Common myeloid progenitor, CD34-positive (primary cell): ENCODE results near the gene SLC1A2.
A peak's percentile ranks its signal among the peaks of the same experiment; 100 is the strongest.

Experiments
- CTCF ChIA-PET: fragments of 350-600 bp; sonication (Branson Sonifier 250); formaldehyde crosslinking; loops from one replicate; lab custom pipeline; 2021; ENCODE audit warnings: antibody characterized with exemption; lab: Charles Lee
- POLR2A ChIA-PET: fragments of 350-600 bp; sonication (Branson Sonifier 250); formaldehyde crosslinking; loops from one replicate; lab custom pipeline; 2021; ENCODE audit warnings: antibody characterized with exemption; lab: Charles Lee
- DNase-seq, 3 donors: peaks; one replicate each; pipeline versions ENCODE4 v3.0.0 to v3.0.0-alpha.2; 2013
- H3K27ac ChIP-seq, 2 experiments: 1 replicate in 1 of 2; 2 replicates in 1 of 2; pipeline ENCODE4 v1.7.0; 2013; ENCODE audit warnings: inconsistent platforms in 2 of 2, low read length in 2 of 2, mild to moderate bottlenecking in 2 of 2, low read depth in 1 of 2, moderate library complexity in 1 of 2; ENCODE audit not compliant: severe bottlenecking in 2 of 2, insufficient read depth in 1 of 2, poor library complexity in 1 of 2
- H3K27me3 ChIP-seq, 5 experiments: replicated peaks in 2 of 5; 1 replicate in 3 of 5; 2 replicates in 2 of 5; pipeline versions ENCODE4 v1.6.1 to v1.7.0; 2013; ENCODE audit warnings: low read length in 4 of 5, mild to moderate bottlenecking in 2 of 5, moderate library complexity in 2 of 5, inconsistent platforms in 1 of 5; ENCODE audit not compliant: insufficient read depth in 5 of 5, control insufficient read depth in 4 of 5
- H3K36me3 ChIP-seq, 4 experiments: 1 replicate in 2 of 4; 2 replicates in 2 of 4; pipeline versions ENCODE4 v1.6.1 to v1.7.0; 2013; ENCODE audit warnings: low read length in 3 of 4, control low read depth in 1 of 4, mild to moderate bottlenecking in 1 of 4; ENCODE audit not compliant: control insufficient read depth in 4 of 4, insufficient read depth in 4 of 4
- H3K4me1 ChIP-seq, 4 experiments: 1 replicate in 3 of 4; 2 replicates in 1 of 4; pipeline versions ENCODE4 v1.6.1 to v1.7.1; 2013; ENCODE audit warnings: low read length in 3 of 4, mild to moderate bottlenecking in 3 of 4, control low read depth in 1 of 4, inconsistent platforms in 1 of 4, moderate library complexity in 1 of 4; ENCODE audit not compliant: control insufficient read depth in 4 of 4, insufficient read depth in 4 of 4; ENCODE audit errors: control extremely low read depth in 1 of 4
- H3K4me3 ChIP-seq, 7 experiments: 1 replicate in 4 of 7; 2 replicates in 3 of 7; pipeline versions ENCODE4 v1.5.1 to v1.7.0; 2013; ENCODE audit warnings: mild to moderate bottlenecking in 7 of 7, low read length in 6 of 7, moderate library complexity in 6 of 7, inconsistent platforms in 2 of 7, low read depth in 2 of 7, control low read depth in 1 of 7; ENCODE audit not compliant: insufficient read depth in 4 of 7, control insufficient read depth in 1 of 7; ENCODE audit errors: extremely low read depth in 1 of 7
- H3K9me3 ChIP-seq, 5 experiments: 1 replicate in 4 of 5; 2 replicates in 1 of 5; pipeline versions ENCODE4 v1.6.1 to v1.7.1; 2013; ENCODE audit warnings: low read length in 4 of 5, mild to moderate bottlenecking in 2 of 5, inconsistent platforms in 1 of 5, low read depth in 1 of 5, moderate library complexity in 1 of 5; ENCODE audit not compliant: control insufficient read depth in 4 of 5, insufficient read depth in 2 of 5; ENCODE audit errors: control extremely low read depth in 1 of 5
- WGBS: methylation state at CpG from one replicate; pipeline ENCODE4 v1.1.5; 2013; ENCODE audit not compliant: insufficient coverage; 5-methylcytosine and 5-hydroxymethylcytosine counted together

Gene SLC1A2

DNA sequence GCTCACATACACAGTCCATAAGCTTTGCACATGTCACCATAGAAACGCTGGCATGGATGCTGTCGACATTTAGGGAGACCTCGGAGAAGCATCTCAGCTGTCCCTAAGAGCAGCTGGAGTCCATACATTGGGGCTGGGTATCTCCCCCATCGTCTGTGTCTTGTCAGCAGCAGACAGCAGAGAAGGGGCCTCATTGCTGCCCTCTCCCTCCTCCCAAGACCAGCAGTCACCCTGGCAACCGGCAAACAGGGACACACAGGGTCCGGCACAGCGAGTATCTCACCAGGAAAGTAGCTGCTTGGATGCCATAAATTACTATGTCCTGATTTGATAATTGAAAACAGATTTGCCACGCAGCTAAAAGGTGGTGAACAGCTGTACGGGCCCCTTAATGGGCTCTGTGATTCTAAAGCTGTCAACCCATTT lies 196.0 kb downstream of the SLC1A2 start:
- Histone ChIP-seq H3K4me3 (no peak overlapping the region), H3K9me3 (no peaks in the 10 kb centered on the region), H3K27me3 (no peaks in the 10 kb centered on the region), H3K36me3 (peaks cover 45 to 97% (median 68%) of the 10 kb centered on the region in 4 experiments), H3K4me1 (peaks cover 0 to 7% (median 0%) of the 10 kb centered on the region in 4 experiments), H3K27ac (no peak overlapping the region)
- DNase-seq, result no peak
- WGBS, result 93% methylated on average over 8 of the region's 9 CpGs
- POLR2A ChIA-PET, result no interaction called here
- CTCF ChIA-PET, result interaction anchor here (0.9 to 1.2 kb wide), 2 partner anchors 14 to 23 kb away, joined by 3 read pairs; no protein-coding TSS in a partner anchor

DNA sequence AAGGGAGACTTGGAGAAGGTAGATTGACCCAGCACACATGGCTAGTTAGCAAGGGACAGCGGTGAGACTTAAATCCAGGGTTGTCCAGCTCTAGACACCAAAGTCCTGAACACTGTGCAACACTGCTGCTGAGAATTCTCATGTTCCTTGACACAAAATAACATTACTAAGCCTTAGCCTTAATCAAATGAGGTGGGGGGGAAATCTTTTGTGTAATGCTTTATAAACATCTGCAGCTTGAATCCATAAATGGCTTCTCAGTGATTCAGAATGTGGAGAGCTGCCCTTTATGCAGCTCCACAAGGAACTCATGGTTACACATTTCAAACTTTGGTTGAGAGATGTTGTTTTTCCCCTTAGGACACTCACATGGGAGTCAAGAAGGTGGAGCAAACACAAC lies 200.4 kb downstream of the SLC1A2 start:
- Histone ChIP-seq H3K27ac (no peak overlapping the region), H3K4me3 (no peak overlapping the region), H3K9me3 (no peaks in the 10 kb centered on the region), H3K27me3 (no peaks in the 10 kb centered on the region), H3K36me3 (peaks cover 51 to 95% (median 74%) of the 10 kb centered on the region in 4 experiments), H3K4me1 (no peaks in the 10 kb centered on the region)
- POLR2A ChIA-PET, result interaction anchor here (0.6 kb wide), 1 partner anchor 895 kb away, joined by 3 read pairs; no protein-coding TSS in a partner anchor
- no peak for DNase-seq
- CTCF ChIA-PET, result interaction anchor here (1.0 to 1.2 kb wide), 3 partner anchors 14 to 86 kb away, joined by 3 to 4 read pairs (median 3); no protein-coding TSS in a partner anchor
- WGBS, result no CpG with 5 or more reads among the region's 1 CpG

- H3K36me3 ChIP-seq, result peaks cover 42 to 82% (median 59%) of the 10 kb centered on the region in 4 experiments
- 92% methylated on average over 2 of the region's 3 CpGs for WGBS
- DNase-seq, result no peak
- no peak overlapping the region for H3K4me3 ChIP-seq
- ChIA-PET CTCF (interaction anchor here (0.7 kb wide), 1 partner anchor 159 kb away, joined by 3 read pairs; no protein-coding TSS in a partner anchor), POLR2A (no interaction called here)
- no peaks in the 10 kb centered on the region for H3K9me3 ChIP-seq
- no peak overlapping the region for H3K27ac ChIP-seq
- H3K4me1 ChIP-seq, result peaks cover 2 to 6% (median 5%) of the 10 kb centered on the region in 4 experiments
- no peaks in the 10 kb centered on the region for H3K27me3 ChIP-seq
Measured at GRCh38 chr11:35216962-35217678, 202.2 kb downstream of the SLC1A2 start.

- H3K9me3 ChIP-seq, result no peaks in the 10 kb centered on the region
- no peak overlapping the region for H3K4me3 ChIP-seq
- POLR2A ChIA-PET, result no interaction called here
- no peak for DNase-seq
- CTCF ChIA-PET, result no interaction called here
- peaks cover 30 to 74% (median 50%) of the 10 kb centered on the region in 4 experiments for H3K36me3 ChIP-seq
- H3K27ac ChIP-seq, result no peak overlapping the region
- H3K27me3 ChIP-seq, result no peaks in the 10 kb centered on the region
- H3K4me1 ChIP-seq, result peaks cover 5 to 16% (median 7%) of the 10 kb centered on the region in 4 experiments
Measured at GRCh38 chr11:35215945-35216344, 203.4 kb downstream of the SLC1A2 start.

DNA sequence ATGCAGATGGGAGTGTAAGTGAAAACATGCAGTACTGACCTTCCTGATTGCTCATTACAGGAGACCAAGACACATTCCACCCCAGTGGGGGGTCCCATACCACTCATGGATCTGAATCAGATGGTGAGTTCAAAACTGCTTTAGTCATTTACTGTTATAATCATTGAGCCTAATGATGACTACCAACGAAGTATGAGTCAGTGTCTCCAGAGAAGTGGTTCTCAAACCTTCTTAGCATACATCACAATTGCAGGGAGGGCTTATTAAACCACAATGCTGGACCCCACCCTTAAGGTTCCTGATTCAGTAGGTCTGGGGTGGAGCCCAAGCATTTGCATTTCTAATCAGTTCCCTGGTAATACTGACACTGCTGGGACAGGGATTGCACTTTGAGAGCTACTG lies 204.6 kb downstream of the SLC1A2 start:
- H3K36me3 ChIP-seq, result peaks cover 25 to 74% (median 46%) of the 10 kb centered on the region in 4 experiments
- H3K27ac ChIP-seq, result no peak overlapping the region
- H3K4me1 ChIP-seq, result peaks cover 5 to 16% (median 7%) of the 10 kb centered on the region in 4 experiments
- ChIA-PET POLR2A (no interaction called here), CTCF (no interaction called here)
- no peak overlapping the region for H3K4me3 ChIP-seq
- H3K27me3 ChIP-seq, result no peaks in the 10 kb centered on the region
- no peak for DNase-seq
- H3K9me3 ChIP-seq, result peaks cover 0 to 4% (median under 1%) of the 10 kb centered on the region in 5 experiments
- 100% methylated on average over 1 of the region's 1 CpG for WGBS

DNA sequence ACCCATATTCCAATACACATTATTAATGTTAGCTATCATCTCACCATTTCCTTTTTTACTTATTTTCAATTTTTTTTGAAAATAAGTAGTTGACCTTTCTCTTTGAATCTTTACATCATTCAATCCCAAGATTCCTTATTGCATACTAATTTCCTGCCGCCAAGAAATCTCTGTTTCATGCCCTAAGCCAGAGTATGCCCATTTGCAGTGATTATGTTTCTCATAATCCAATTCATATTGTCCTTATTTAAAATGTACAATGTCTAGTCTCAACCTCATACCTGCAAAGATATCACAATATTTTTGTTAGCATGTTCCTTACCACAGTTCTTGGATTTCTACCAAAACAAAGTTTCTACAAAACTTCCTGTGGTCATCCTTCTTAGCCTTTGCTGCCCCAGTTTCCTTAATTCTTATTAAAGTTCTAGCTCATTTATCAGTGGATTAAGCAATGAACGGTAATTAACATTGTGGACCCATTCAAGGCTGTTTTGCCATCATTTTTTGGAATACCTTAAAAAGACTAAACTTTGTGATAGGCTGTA lies 205.1 kb downstream of the SLC1A2 start:
- WGBS, result no CpG with 5 or more reads among the region's 2 CpGs
- H3K9me3 ChIP-seq, result peaks cover 0 to 8% (median 4%) of the 10 kb centered on the region in 5 experiments
- H3K4me3 ChIP-seq, result no peak overlapping the region
- POLR2A ChIA-PET, result no interaction called here
- DNase-seq, result no peak
- H3K27ac ChIP-seq, result no peak overlapping the region
- H3K36me3 ChIP-seq, result peaks cover 25 to 74% (median 44%) of the 10 kb centered on the region in 4 experiments
- CTCF ChIA-PET, result interaction anchor here (0.6 to 0.8 kb wide), 3 partner anchors 24 to 1279 kb away, joined by 3 to 4 read pairs (median 3); no protein-coding TSS in a partner anchor
- H3K27me3 ChIP-seq, result no peaks in the 10 kb centered on the region
- H3K4me1 ChIP-seq, result peaks cover 5 to 16% (median 7%) of the 10 kb centered on the region in 4 experiments

DNA sequence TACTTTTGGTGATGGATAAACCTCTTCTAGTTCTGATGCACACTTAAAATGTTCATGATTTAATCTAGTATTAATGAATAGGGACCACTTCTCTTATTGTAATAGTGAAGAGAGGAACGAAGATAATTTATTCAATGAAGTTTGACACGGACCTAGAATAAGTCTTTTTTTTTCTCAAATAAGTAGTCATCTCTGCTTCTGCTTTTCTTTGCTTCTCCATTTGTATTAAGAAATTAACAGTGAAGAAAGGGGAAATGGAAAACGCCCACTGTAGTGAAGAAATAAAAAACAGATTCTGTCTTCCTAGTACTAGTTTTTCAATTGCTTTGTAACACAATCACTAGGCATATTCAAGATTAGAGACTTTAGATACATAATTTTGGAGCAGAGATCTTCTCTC lies 207.4 kb downstream of the SLC1A2 start:
- H3K4me1 ChIP-seq, result peaks cover 5 to 16% (median 7%) of the 10 kb centered on the region in 4 experiments
- ChIA-PET CTCF (no interaction called here), POLR2A (no interaction called here)
- H3K27me3 ChIP-seq, result no peaks in the 10 kb centered on the region
- no peak overlapping the region for H3K4me3 ChIP-seq
- WGBS, result no CpG with 5 or more reads among the region's 3 CpGs
- H3K9me3 ChIP-seq, result peaks cover 0 to 15% (median 4%) of the 10 kb centered on the region in 5 experiments
- H3K27ac ChIP-seq, result peak overlapping the region in 1 of 2 experiments; percentile 69
- peaks cover 24 to 73% (median 48%) of the 10 kb centered on the region in 4 experiments for H3K36me3 ChIP-seq
- DNase-seq, result peak; percentile 59 to 92 (median 90)
